Brain microvascular endothelial cell (primary cell): Measurements from ENCODE around the gene MDGA2.
A peak's percentile ranks its signal among the peaks of the same experiment; 100 is the strongest.
"Not testable (repeated sequence)": the region's sequence is repeated elsewhere in the genome, so short reads cannot be mapped to it uniquely, and the experiment has no call there.

Source experiments
- DNase-seq: peaks from one replicate; pipeline ENCODE4 v3.0.0-alpha.2; 2020
- H3K27ac ChIP-seq: fragments of 250-450 bp; sonication (Bioruptor Pico); 2 replicates; pipeline ENCODE4 v1.5.1; 2020; ENCODE audit warnings: mild to moderate bottlenecking, moderate library complexity
- H3K27me3 ChIP-seq: fragments of 250-450 bp; sonication (Bioruptor Pico); replicated peaks from 2 replicates; pipeline ENCODE4 v1.5.1; 2020; ENCODE audit warnings: mild to moderate bottlenecking
- H3K36me3 ChIP-seq: fragments of 250-450 bp; sonication (Bioruptor Pico); replicated peaks from 2 replicates; pipeline ENCODE4 v1.5.1; 2020; ENCODE audit warnings: mild to moderate bottlenecking
- H3K4me3 ChIP-seq: 2 replicates; pipeline ENCODE4 v1.5.1; 2011; ENCODE audit warnings: low read depth, mild to moderate bottlenecking, control low read depth, low read length, moderate library complexity
- CTCF ChIP-seq: IDR thresholded peaks from 2 replicates; pipeline ENCODE4 v1.5.1; 2011; ENCODE audit warnings: low read depth, mild to moderate bottlenecking, moderate library complexity, low read length, control low read depth, inconsistent platforms; ENCODE audit errors: missing control alignments
- in situ Hi-C: cut with HindIII; loops from 2 replicates; pipeline ENCODE4 v1.10.0; 2017; ENCODE audit warnings: low sequenced_read_pairs, low pct_ligation_motif_present

The MDGA2 gene

GRCh38 chr14:46973295-46973694 is 702.1 kb downstream of the MDGA2 start:
- no peak for DNase-seq
- no peaks in the 10 kb centered on the region for H3K36me3 ChIP-seq
- TF ChIP-seq CTCF = no peak
- no peaks in the 10 kb centered on the region for H3K27me3 ChIP-seq
- no peak overlapping the region for H3K27ac ChIP-seq
- H3K4me3 ChIP-seq = no peak overlapping the region
- in situ Hi-C loops = no loop called here

- no peak for DNase-seq
- in situ Hi-C loops = no loop called here
- Histone ChIP-seq H3K36me3 (no peaks in the 10 kb centered on the region), H3K27ac (no peak overlapping the region), H3K27me3 (no peaks in the 10 kb centered on the region), H3K4me3 (no peak overlapping the region)
- TF ChIP-seq CTCF = no peak
Measured at GRCh38 chr14:46964378-46964777, 711.0 kb downstream of the MDGA2 start.

GRCh38 chr14:46951103-46951502 is 724.3 kb downstream of the MDGA2 start:
- peak; percentile 53 for TF ChIP-seq CTCF
- no peak overlapping the region for H3K4me3 ChIP-seq
- H3K36me3 ChIP-seq = no peaks in the 10 kb centered on the region
- DNase-seq = no peak
- no peaks in the 10 kb centered on the region for H3K27me3 ChIP-seq
- in situ Hi-C loops = no loop called here
- no peak overlapping the region for H3K27ac ChIP-seq

GRCh38 chr14:46940611-46941010 is 734.8 kb downstream of the MDGA2 start:
- TF ChIP-seq CTCF = no peak
- Histone ChIP-seq H3K4me3 (no peak overlapping the region), H3K27me3 (no peaks in the 10 kb centered on the region), H3K27ac (no peak overlapping the region), H3K36me3 (no peaks in the 10 kb centered on the region)
- DNase-seq = no peak
- in situ Hi-C loops = no loop called here

- no peak for TF ChIP-seq CTCF
- H3K27ac ChIP-seq = no peak overlapping the region
- no peak for DNase-seq
- no peaks in the 10 kb centered on the region for H3K36me3 ChIP-seq
- H3K27me3 ChIP-seq = no peaks in the 10 kb centered on the region
- in situ Hi-C loops = no loop called here
- H3K4me3 ChIP-seq = no peak overlapping the region
Measured at GRCh38 chr14:46920542-46920941, 754.9 kb downstream of the MDGA2 start.

- H3K27ac ChIP-seq, H3K36me3 ChIP-seq, DNase-seq, H3K27me3 ChIP-seq, H3K4me3 ChIP-seq, in situ Hi-C loops: not testable (repeated sequence)
Measured at GRCh38 chr14:46915539-46915938, 759.9 kb downstream of the MDGA2 start.
